Stimulated activated CD4-positive, alpha-beta T cell treated with anti-CD3 and anti-CD28 coated beads, Interleukin-2, amount 100 ng/mL, for 24 hours (primary cell): ENCODE results near the gene TMEM253.

Experiments
- DNase-seq, 2 donors: peaks; one replicate each; pipeline ENCODE4 v3.0.0-alpha.2; 2020

The TMEM253 gene

DNA sequence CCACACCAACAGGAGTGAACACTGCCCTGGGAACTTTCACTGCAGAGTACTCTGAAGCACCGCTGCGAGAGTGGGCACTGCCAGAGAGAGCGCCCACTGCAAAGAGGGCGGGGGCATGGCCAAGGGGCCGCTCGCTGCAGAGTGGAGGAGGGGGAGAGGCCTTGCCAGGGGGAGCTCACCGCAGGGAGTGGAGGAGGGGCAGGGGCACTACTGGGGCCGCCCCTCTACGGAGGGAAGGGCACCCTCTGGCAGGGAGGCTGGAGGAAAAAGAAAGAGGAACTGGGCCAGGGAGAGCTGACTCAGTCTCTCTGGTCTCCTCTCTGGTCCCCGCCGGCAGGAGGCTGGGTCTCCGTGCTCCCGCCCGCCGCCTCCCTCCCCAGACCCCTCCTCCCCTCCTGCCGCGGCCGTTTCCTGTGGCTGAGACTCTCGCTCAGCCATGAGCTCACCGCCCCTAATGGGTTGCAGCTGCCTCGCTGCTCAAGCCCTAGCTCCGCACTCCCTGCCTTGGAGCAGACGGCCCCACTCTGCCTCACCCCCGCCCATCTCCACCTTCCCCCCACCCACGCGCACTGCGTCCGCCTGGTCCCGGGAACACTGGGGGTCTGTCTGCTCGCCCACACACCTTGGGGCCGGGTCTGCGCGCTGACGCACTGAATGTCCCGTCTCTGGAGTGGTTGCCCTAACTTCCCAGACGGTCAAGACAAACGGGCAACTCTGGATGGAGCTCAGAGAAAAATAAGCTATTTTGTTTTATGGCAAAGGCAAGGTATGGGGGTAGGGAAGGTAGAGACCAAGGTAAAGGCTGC is 29.4 kb upstream of the TMEM253 start:
- DNase-seq: peak; percentile 44 to 65

DNA sequence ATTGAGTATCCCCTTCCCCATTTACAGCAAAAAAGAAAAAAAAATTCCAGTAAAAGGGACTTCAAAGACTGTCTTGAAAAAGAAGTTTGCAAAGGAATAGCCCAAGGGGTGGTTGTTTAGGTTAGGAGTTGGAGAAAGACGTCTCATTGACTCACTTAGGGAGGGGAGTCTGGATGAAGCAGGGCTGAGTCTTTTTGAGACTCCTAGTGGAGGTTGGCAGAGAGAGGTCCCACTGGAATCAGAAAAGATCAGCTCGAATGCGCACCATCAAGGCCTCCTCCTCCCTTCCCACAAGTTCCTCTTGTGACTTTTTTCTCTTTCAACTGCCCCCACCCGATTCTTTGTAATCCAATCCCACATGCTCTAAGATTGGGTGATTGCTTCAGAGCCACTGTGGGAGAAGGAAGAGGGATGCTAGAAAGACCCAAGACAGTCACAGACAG is 28.8 kb upstream of the TMEM253 start:
- no peak for DNase-seq

DNA sequence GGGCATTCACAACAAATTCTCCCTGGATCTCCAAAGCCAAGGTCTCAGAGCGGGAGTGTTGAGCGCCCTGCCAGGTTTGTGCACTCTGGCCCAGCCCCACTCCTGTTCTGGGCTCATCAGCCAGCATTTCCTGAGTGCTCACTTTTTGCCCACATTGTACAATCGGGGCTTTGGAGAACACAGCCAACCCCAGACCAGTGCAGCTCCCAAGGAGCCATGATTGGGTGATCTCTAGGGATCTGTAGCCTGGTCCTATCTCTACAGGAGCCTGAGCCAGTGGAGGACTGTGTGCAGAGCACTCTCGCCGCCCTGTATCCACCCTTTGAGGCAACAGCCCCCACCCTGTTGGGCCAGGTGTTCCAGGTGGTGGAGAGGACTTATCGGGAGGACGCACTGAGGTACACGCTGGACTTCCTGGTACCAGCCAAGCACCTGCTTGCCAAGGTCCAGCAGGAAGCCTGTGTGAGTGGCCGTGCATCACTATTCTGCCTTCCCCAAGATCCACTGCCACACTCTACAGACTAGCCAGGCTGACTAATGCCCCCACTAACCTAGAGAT is 28.0 kb upstream of the TMEM253 start:
- DNase-seq: no peak

DNA sequence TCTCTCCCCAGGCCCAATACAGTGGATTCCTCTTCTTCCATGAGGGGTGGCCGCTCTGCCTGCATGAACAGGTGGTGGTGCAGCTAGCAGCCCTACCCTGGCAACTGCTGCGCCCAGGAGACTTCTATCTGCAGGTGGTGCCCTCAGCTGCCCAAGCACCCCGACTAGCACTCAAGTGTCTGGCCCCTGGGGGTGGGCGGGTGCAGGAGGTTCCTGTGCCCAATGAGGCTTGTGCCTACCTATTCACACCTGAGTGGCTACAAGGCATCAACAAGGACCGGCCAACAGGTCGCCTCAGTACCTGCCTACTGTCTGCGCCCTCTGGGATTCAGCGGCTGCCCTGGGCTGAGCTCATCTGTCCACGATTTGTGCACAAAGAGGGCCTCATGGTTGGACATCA is 26.9 kb upstream of the TMEM253 start:
- no peak for DNase-seq

DNA sequence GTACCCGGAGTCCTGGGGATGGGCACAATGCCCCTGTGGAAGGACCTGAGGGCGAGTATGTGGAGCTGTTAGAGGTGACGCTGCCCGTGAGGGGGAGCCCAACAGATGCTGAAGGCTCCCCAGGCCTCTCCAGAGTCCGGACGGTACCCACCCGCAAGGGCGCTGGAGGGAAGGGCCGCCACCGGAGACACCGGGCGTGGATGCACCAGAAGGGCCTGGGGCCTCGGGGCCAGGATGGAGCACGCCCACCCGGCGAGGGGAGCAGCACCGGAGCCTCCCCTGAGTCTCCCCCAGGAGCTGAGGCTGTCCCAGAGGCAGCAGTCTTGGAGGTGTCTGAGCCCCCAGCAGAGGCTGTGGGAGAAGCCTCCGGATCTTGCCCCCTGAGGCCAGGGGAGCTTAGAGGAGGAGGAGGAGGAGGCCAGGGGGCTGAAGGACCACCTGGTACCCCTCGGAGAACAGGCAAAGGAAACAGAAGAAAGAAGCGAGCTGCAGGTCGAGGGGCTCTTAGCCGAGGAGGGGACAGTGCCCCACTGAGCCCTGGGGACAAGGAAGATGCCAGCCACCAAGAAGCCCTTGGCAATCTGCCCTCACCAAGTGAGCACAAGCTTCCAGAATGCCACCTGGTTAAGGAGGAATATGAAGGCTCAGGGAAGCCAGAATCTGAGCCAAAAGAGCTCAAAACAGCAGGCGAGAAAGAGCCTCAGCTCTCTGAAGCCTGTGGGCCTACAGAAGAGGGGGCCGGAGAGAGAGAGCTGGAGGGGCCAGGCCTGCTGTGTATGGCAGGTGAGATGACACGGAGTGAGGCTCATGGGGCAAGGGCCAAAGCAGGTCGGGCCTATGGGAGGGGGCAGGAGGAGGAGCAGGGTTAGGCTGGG is 26.2 kb upstream of the TMEM253 start:
- no peak for DNase-seq

DNA sequence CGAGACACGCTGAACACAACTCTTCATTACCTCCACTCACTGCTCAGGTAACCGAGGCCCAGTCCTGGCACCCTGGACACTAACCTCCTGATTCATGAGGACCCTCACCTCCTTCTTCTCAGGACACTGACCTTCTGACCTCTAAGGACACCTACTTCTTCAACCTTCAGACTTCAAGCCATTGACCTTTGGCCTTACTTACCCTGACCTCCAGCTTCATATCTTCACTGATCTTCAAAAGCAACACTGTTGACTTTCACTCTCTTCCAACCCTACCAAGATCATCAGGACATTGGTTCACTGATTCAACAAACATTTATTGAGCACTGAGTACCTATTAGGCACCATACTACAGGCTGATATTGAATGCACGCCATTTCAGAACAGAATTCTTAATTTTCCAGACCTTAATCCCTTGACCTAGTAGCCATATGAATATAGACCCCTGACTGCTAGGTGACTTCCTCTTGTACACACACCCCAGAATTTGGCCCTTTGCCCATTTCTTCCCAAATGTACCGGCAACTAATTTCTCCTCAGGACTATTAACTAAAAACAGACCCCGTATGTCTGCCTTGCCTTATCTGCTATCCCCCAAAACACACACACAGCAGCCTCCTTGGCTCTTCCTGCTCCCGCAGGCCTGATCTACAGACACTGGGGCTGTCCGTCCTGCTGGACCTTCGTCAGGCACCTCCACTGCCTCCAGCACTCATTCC is 25.0 kb upstream of the TMEM253 start:
- no peak for DNase-seq

DNA sequence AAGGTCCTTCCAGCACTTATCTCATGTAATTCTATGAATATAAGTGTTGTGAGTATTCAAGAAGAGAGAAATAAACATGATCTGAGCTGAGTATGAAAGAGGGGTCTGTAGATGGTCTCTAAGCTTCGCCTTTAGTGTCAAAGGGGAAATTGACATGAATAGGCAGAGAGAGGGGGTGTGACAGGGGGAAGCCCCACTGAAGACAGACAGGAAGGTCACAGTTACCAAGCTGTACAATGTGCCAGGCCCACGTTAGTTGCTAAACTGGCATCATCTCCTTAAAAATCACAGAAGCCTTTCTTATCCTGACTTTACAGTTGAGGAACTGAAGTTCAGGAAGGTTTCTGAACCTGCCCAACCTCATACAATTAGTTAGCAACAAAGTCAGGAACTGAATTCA is 23.2 kb upstream of the TMEM253 start:
- no peak for DNase-seq

DNA sequence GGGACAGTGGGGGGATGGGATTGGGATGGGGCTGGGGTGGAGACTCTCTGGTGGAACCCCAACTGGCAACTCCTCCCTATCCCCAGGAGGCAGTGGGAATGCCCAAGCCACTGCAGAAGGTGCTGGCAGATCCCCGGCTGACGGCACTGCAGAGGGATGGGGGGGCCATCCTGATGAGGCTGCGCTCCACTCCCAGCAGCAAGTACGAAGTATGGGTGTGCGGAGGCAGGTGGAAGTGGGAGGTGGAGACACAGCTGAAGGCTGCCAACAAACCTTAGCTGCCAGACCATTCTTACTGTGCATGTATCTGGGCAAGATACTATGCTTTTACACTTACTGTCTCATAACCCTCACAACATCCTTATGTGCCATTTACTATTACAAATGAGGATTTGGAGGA is 22.6 kb upstream of the TMEM253 start:
- DNase-seq: no peak

DNA sequence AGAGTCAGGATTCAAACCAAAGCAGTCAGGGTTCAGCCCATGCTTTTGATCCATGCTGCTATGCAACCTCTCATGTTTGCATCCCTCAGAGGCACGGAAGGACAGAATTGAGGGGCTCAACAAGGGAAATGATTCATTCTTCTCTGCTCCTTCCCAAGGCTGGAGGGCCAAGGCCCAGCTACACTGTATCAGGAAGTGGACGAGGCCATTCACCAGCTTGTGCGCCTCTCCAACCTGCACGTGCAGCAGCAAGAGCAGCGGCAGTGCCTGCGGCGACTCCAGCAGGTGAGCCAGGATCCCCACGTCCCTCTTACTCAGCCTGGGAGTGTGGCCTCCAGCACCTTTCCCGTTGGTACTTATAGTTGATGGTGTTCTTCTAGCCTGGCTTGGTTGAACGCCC is 22.1 kb upstream of the TMEM253 start:
- DNase-seq: no peak

DNA sequence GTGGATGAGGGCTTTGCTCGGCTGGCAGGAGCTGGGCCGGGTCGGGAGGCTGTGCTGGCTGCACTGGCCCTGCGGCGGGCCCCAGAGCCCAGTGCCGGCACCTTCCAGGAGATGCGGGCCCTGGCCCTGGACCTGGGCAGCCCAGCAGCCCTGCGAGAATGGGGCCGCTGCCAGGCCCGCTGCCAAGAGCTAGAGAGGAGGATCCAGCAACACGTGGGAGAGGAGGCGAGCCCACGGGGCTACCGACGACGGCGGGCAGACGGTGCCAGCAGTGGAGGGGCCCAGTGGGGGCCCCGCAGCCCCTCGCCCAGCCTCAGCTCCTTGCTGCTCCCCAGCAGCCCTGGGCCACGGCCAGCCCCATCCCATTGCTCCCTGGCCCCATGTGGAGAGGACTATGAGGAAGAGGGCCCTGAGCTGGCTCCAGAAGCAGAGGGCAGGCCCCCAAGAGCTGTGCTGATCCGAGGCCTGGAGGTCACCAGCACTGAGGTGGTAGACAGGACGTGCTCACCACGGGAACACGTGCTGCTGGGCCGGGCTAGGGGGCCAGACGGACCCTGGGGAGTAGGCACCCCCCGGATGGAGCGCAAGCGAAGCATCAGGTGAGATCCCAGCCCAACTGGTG is 19.2 kb upstream of the TMEM253 start:
- DNase-seq: no peak

DNA sequence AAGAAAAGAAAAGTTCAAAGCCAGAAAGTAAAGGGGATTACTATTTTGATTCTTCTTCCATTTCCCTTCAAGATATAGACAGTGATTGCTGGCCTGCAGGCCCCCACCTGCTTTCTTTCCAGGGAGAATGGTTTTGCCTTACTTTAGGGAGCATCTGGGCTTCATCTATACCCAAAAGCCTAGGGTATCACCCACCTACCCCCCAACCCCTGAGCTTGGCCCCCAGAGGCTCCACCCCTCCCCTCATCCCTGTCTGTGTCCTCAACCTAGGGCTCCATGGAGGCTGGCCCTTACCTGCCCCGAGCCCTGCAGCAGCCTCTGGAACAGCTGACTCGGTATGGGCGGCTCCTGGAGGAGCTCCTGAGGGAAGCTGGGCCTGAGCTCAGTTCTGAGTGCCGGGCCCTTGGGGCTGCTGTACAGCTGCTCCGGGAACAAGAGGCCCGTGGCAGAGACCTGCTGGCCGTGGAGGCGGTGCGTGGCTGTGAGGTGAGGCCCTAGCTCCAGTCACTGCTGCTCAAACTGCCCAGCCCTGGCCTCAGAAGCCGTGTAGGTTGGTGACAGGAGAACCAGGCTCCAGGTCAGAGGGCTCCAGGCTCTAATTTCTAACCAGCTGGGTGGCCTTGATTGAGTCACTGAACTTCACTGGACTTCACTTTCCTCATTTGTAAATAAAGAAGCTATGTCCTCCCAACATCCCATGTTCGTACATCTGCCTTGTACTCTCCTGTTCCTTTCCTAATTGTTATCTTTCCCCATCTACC is 17.1 kb upstream of the TMEM253 start:
- no peak for DNase-seq

DNA sequence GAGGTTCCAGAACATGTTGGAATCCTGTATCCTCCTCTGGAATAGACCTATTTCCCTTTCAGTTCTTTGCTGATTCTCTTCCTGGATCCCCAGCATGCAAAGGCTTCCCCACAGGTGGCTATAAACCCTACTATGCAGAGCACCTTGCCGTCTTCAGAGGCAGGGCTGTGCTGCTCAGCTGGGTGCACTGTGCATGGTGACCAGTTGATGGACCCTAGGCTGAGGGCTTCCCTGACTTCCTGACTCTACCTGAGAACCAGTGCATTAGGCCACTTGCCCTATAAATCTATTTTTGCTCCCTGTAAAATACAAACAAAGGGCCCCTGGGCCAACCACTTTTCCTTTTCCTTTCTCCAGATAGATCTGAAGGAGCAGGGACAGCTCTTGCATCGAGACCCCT is 16.5 kb upstream of the TMEM253 start:
- DNase-seq: no peak

DNA sequence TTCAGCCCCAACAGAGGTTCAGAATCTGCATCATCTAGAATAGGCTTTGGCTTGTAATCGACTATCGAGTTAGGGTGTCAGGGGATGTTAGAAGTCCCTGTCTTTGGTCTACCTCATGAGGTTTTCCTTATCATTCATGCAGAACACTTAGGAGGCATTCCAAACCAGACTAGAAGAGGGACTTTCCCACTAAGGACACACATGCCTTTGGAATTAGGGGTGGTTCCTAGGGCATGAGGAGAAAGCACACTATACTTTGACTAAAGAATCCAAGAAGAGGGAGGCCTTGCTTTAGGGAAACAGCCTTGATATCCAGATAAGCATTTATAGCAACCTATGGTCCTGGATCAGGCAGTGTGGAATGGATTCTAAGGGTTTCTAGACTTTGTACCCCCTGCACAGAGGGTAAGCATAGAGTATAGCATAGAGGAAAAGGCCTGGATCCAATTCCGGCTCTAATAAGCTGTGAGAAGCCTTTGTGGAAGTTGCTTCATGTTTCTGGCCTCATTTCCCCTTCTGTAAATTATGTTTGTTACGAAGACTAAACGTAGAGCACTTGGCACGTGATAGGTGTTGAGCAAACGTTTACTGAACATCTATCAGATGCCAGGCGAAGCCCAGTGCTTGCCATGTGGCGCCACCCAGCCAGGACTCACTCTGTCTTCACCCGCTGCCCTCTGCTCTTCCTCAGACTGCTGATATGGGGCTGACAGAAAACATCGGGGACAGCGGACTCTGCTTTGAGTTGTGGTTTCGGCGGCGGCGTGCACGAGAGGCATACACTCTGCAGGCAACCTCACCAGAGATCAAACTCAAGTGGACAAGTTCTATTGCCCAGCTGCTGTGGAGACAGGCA is 15.6 kb upstream of the TMEM253 start:
- DNase-seq: no peak

DNA sequence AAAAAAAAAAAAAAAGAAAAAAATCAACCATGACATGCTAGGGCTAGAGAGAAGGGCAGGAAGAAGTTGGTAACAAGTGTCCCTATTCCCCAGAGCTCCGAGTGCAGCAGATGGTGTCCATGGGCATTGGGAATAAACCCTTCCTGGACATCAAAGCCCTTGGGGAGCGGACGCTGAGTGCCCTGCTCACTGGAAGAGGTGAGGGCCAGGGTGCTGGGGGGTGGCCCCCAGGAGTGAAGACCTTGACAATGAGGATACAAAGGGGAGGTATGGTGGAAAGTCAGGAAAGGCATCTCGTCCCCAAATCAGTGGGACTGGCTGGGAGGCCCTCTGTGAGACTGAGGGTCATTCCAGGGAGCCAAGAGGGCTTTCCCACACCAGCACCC is 14.0 kb upstream of the TMEM253 start:
- no peak for DNase-seq

DNA sequence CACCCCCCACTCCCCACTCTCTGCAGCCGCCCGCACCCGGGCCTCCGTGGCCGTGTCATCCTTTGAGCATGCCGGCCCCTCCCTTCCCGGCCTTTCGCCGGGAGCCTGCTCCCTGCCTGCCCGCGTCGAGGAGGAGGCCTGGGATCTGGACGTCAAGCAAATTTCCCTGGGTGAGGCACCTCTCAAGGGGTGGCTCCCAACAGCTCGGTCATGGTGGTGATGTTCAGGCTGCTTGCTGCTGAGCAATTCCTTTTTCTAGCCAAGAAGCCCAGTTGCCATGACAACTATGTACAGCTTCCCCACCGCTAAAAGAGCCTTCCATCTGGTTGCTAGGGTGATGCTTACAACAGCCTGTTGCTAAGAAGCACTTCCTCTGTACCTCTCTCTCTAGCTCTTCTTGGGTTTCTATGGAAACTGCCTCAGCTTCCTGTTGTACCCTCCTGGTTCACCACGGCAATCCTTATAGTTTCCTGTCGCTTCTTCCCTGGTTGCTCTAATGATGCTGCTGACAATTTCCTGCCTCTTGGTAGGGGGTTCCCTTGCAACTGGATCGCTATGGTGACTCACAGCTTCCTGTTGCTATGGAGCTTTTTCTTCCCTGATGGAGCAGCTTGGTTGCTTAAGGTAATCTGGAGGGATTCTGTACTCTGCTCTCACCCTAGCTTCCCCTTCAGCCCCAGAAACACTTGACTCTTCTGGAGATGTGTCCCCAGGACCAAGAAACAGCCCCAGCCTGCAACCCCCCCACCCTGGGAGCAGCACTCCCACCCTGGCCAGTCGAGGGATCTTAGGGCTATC is 13.4 kb upstream of the TMEM253 start:
- peak in 1 of 2 donors; percentile 50 for DNase-seq

DNA sequence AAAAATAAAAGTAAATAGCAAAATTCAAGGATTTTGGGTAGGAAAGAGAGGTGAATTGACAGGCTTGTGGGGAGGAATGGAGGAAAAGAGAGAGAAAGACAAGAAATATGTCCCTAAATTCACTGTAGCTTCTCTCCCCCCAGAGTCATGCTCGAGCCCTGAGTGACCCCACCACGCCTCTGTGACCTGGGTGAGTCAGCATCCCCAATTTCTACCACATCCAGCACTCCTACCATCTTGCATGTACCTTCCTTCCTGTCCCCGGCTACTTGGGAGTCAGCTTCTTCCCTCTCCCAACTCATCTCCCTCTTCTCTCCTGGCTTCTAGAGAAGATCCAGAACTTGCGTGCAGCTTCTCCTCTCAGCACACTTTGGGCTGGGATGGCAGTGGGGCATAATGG is 12.2 kb upstream of the TMEM253 start:
- DNase-seq: no peak

DNA sequence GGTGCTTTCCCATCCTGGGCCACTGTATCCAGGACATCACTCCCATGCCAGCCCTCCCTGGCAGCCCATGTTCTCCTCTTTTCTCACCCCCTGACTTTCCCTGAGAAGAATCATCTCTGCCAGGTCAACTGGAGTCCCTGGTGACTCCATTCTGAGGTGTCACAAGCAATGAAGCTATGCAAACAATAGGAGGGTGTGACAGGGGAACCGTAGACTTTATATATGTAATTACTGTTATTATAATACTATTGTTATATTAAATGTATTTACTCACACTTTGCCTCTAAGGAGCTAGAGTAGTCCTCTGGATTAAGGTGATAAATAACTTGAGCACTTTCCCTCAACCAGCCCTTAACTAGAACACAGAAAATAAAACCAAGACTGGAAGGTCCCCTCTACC is 11.6 kb upstream of the TMEM253 start:
- no peak for DNase-seq

DNA sequence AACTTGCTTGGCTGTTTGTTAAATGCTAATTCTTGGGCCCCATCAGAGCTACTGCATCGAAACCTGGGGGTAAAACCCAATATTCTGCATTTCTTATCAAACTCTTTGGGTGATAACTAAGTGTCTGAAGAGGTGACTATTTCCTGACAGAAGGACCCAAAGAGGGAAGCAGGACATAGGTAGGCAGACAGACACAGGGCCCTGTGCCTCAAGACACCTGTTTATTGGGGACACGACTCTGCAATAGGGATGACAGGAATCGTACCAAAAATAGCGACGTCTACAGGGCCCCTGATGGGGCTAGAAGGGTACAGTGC is 11.0 kb upstream of the TMEM253 start:
- no peak for DNase-seq

DNA sequence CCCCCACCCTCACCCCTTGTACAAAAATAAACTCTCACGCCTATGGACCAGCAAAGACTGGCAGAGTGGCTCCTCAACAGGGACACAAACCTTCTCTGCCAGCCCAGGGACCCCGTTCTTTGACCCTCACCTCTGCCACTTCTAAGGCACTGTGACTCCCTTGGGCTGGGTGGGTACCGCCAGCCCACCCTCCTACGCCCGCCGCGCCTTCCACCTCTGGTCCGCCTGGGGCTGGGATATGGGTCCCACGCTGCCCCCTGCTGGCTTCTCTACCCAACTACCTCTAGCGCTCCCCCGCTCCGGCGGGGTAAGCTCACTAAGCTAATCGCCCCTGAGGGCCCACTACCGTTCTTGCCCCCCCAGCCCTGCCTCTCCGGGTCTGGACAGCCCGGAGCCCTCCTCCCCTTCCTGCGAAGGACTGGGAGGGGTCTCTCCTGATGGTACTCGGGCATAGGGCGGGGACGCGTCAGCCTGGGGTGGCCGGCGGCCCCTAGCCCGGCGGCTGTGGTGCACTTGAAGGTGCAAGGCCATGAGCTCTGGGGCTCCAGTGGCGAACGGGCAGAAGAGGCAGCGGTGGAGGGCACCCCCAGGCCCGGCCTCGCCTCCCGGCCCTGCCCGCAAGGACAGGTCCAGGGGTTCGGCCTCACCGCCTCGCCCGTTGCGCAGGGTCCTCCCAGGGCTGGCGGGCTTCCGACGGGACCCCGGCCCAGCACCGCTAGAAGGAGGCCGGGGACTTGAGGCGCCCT is 10.5 kb upstream of the TMEM253 start:
- DNase-seq: peak in 1 of 2 donors; percentile 59
